Measurements from ENCODE around the gene LSS.
A peak's percentile ranks its signal among the peaks of the same experiment; 100 is the strongest.

LSS gene

GRCh38 chr21:46228345-46229051, at the start of gene LSS:
Gene LSS (minus strand): TSS chr21:46228774. CDS start chr21:46228745, 29 bp downstream.
- DNase-seq (ENCODE audit: low read depth in 3 of 3), result peak; percentile 88 to 97 (median 94)

- DNase-seq (ENCODE audit: low read depth in 3 of 3), result no peak
Measured at GRCh38 chr21:46274797-46275390, 46.3 kb upstream of the LSS start.

- DNase-seq (ENCODE audit: low read depth in 3 of 3), result no peak
Measured at GRCh38 chr21:46273341-46273740, 44.8 kb upstream of the LSS start.

GRCh38 chr21:46269466-46269865, 40.9 kb upstream of the LSS start:
- no peak for DNase-seq (ENCODE audit: low read depth in 3 of 3)

GRCh38 chr21:46268371-46268770, 39.8 kb upstream of the LSS start:
- DNase-seq (ENCODE audit: low read depth in 3 of 3), result no peak

- DNase-seq (ENCODE audit: low read depth in 3 of 3), result no peak
Measured at GRCh38 chr21:46266946-46267345, 38.4 kb upstream of the LSS start.

GRCh38 chr21:46265736-46266525, 37.4 kb upstream of the LSS start:
- no peak for DNase-seq (ENCODE audit: low read depth in 3 of 3)

GRCh38 chr21:46264690-46265144, 36.1 kb upstream of the LSS start:
- no peak for DNase-seq (ENCODE audit: low read depth in 3 of 3)

GRCh38 chr21:46264046-46264689, 35.6 kb upstream of the LSS start:
- no peak for DNase-seq (ENCODE audit: low read depth in 3 of 3)

- DNase-seq (ENCODE audit: low read depth in 3 of 3), result no peak
Measured at GRCh38 chr21:46256501-46256994, 28.0 kb upstream of the LSS start.

GRCh38 chr21:46255758-46256337, 27.3 kb upstream of the LSS start:
- no peak for DNase-seq (ENCODE audit: low read depth in 3 of 3)

GRCh38 chr21:46255166-46255565, 26.6 kb upstream of the LSS start:
- DNase-seq (ENCODE audit: low read depth in 3 of 3), result no peak

- DNase-seq (ENCODE audit: low read depth in 3 of 3), result no peak
Measured at GRCh38 chr21:46254208-46254975, 25.8 kb upstream of the LSS start.

GRCh38 chr21:46253610-46254124, 25.1 kb upstream of the LSS start:
- peak in 2 of 3 experiments; percentile 10 to 20 for DNase-seq (ENCODE audit: low read depth in 3 of 3)

GRCh38 chr21:46252840-46253239, 24.3 kb upstream of the LSS start:
- no peak for DNase-seq (ENCODE audit: low read depth in 3 of 3)

GRCh38 chr21:46250146-46250725, 21.7 kb upstream of the LSS start:
- no peak for DNase-seq (ENCODE audit: low read depth in 3 of 3)

- DNase-seq (ENCODE audit: low read depth in 3 of 3), result no peak
Measured at GRCh38 chr21:46248827-46249226, 20.3 kb upstream of the LSS start.

GRCh38 chr21:46248422-46248782, 19.8 kb upstream of the LSS start:
- DNase-seq (ENCODE audit: low read depth in 3 of 3), result no peak

- DNase-seq (ENCODE audit: low read depth in 3 of 3), result no peak
Measured at GRCh38 chr21:46247699-46248421, 19.3 kb upstream of the LSS start.

GRCh38 chr21:46246345-46246744, 17.8 kb upstream of the LSS start:
- DNase-seq (ENCODE audit: low read depth in 3 of 3), result no peak
